ENCODE data around the gene ZFP62.

Gene ZFP62

DNA sequence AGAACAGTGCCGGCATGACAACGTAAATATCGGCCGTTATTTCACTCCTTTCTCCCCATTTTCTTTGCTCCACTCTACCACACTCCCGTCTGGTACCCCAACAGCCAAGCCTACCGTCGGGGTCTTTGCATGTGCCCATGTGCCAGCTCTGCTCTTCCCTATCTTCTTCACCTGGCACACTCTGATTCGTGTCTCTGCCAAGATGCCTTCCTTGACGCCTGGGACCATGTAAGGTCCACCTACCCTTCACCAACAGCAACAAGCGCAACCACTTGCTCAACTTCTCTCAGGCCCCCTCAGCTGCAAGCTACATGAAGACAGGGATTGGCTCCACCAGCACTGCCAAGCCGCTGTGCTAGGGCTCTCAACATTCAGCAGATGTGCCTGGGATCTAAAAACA is 62.9 kb downstream of the ZFP62 start:
- DNase-seq (ENCODE audit: low read depth, low spot score), result no peak
- H3K27ac ChIP-seq, result no peak overlapping the region

Measured in epithelial cell of prostate (primary cell).